K562 (cell line): ENCODE measurements around the gene SCPEP1. TPM values are rescaled to one million over a fixed set of nuclear protein-coding genes. Genes with fewer than 3 reads are reported as not detected.
A peak's percentile ranks its signal among the peaks of the same experiment; 100 is the strongest.

Experiments used
- AFF4 ChIP-seq: sonication (generic); formaldehyde crosslinking; IDR thresholded peaks from 2 replicates; pipeline ENCODE4 v1.8.0; 2023; ENCODE audit warnings: mild to moderate bottlenecking, missing genetic modification reagents
- CEBPB ChIP-seq: fragments of 450-650 bp; IDR thresholded peaks from 2 replicates; pipeline ENCODE4 v1.6.1; 2016; ENCODE audit warnings: missing genetic modification characterization, missing compliant biosample characterization
- ERF ChIP-seq: fragments of 450-650 bp; formaldehyde crosslinking; IDR thresholded peaks from 2 replicates; pipeline ENCODE4 v1.4.0; 2020; ENCODE audit warnings: mild to moderate bottlenecking, mixed read lengths
- FUS ChIP-seq: fragments of 200-400 bp; formaldehyde crosslinking; optimal IDR thresholded peaks from 2 replicates; pipeline ENCODE3; 2017; ENCODE audit warnings: low read depth, low read length
- HSF4 ChIP-seq: fragments of 250-450 bp; sonication (Bioruptor Pico); IDR thresholded peaks from 2 replicates; pipeline ENCODE4 v2.1.2; 2022; ENCODE audit warnings: mild to moderate bottlenecking, moderate library complexity, borderline replicate concordance
- KLF6 ChIP-seq: fragments of 250-450 bp; sonication (Bioruptor Pico); IDR thresholded peaks from 2 replicates; pipeline ENCODE4 v1.4.0; 2020; ENCODE audit warnings: mild to moderate bottlenecking, moderate library complexity, borderline replicate concordance
- NR2C2 ChIP-seq, 2 experiments: fragments of 200-800 bp in 1 of 2; sonication (Bioruptor generic) in 1 of 2; sonication (generic) in 1 of 2; formaldehyde crosslinking in 1 of 2; IDR thresholded peaks; 2 replicates each; pipeline versions ENCODE4 v1.6.1 to v1.8.0; 2016 to 2022; ENCODE audit warnings: mild to moderate bottlenecking in 1 of 2, missing compliant biosample characterization in 1 of 2, missing genetic modification characterization in 1 of 2, missing genetic modification reagents in 1 of 2
- ZBTB40 ChIP-seq, 2 experiments: fragments of 450-650 bp in 1 of 2; sonication (generic) in 1 of 2; formaldehyde crosslinking in 1 of 2; IDR thresholded peaks; 2 replicates each; pipeline versions ENCODE4 v1.7.1 to v1.9.0; 2016 to 2022; ENCODE audit warnings: inconsistent platforms in 1 of 2, mild to moderate bottlenecking in 1 of 2, missing genetic modification reagents in 1 of 2
- ZNF740 ChIP-seq, 3 experiments: fragments of 200-800 bp in 1 of 3; sonication (Bioruptor generic) in 1 of 3; sonication (generic) in 1 of 3; formaldehyde crosslinking in 1 of 3; IDR thresholded peaks; 2 replicates each; pipeline versions ENCODE4 v1.6.1 to v1.8.0; 2016 to 2022; ENCODE audit warnings: mild to moderate bottlenecking in 2 of 3, missing compliant biosample characterization in 2 of 3, missing genetic modification characterization in 2 of 3, missing genetic modification reagents in 1 of 3
- ZNF778 ChIP-seq: fragments of 450-650 bp; formaldehyde crosslinking; IDR thresholded peaks from 2 replicates; pipeline ENCODE4 v1.4.0; 2020; ENCODE audit warnings: mild to moderate bottlenecking, moderate library complexity
- polyA plus RNA-seq, 8 experiments: library from polyadenylated mRNA; depleted of rRNA in 4 of 8; stranded (reverse) in 5 of 8; unstranded in 3 of 8; fragments of >200 nt; fragmentation: Nextera tagmentation in 2 of 8; fragmentation: Illumina TruSeq in 1 of 8; extraction: Ambion mirVana in 2 of 8; extraction: Trizol in 1 of 8; gene quantifications; 2 replicates each; pipeline versions ENCODE4 v1.2.1 to v1.2.3, GENCODE V29; 2011 to 2014; ENCODE audit warnings: inconsistent platforms in 1 of 8, missing spikeins in 1 of 8
- total RNA-seq, 7 experiments: library from RNA; depleted of rRNA in 6 of 7; stranded (reverse); fragments of >200 nt in 6 of 7; fragmentation: Illumina TruSeq in 2 of 7; extraction: Trizol in 2 of 7; gene quantifications; 2 replicates each; pipeline versions ENCODE4 v1.2.1 to v1.2.3, GENCODE V29; 2011 to 2021; ENCODE audit warnings: low replicate concordance in 1 of 7

SCPEP1 gene
- total and polyA plus RNA-seq, 9 of the 15 experiments (the other 6 are each of a cell fraction or from before 2014, with no cell fraction given) = 5.1 to 14.8 (median 7.2) TPM

GRCh38 chr17:56960596-56961538 lies 17.1 kb upstream of the SCPEP1 start, which contains the start of gene COIL (continued):
- TF ChIP-seq ZBTB40 (IDR thresholded peaks at IDR 0.05) = no peak
- no peak for TF ChIP-seq ZBTB40 (CRISPR knock-in tag; IDR thresholded peaks at IDR 0.05)
- TF ChIP-seq ZNF778 = no peak
- no peak for TF ChIP-seq CEBPB
- no peak for TF ChIP-seq HSF4 (CRISPR knock-in tag)
- no peak; the same call in none of the 2 replicates for TF ChIP-seq AFF4 (CRISPR knock-in tag)
- TF ChIP-seq ZNF740 (CRISPR knock-in tag; IDR thresholded peaks at IDR 0.05) = no peak; the same call in none of the 2 replicates
- peak in 1 of 2 experiments; percentile 76; a peak in 2 of 4 replicates for TF ChIP-seq ZNF740 (tag; IDR thresholded peaks at IDR 0.05)
- TF ChIP-seq KLF6 (CRISPR knock-in tag) = no peak
- TF ChIP-seq FUS = no peak
- no peak for TF ChIP-seq NR2C2 (CRISPR knock-in tag; IDR thresholded peaks at IDR 0.05)
- peak; percentile 61 for TF ChIP-seq NR2C2 (tag; IDR thresholded peaks at IDR 0.05)
- no peak for TF ChIP-seq ERF (CRISPR knock-in tag)
